Mesothelial cell of epicardium (in vitro differentiated cells): ENCODE data around the gene CACNA2D3. TPM values are rescaled to one million over a fixed set of nuclear protein-coding genes. Genes with fewer than 3 reads are reported as not detected.

Experiments
- DNase-seq, 2 experiments: peaks; one replicate each; pipeline ENCODE4 v3.0.0; 2021; ENCODE audit warnings: low spot score in 2 of 2; ENCODE audit not compliant: unreplicated experiment in 2 of 2
- H3K27ac Mint-ChIP-seq: 2 replicates; pipeline ENCODE4 v1.8.0; 2021; ENCODE audit warnings: mixed read lengths
- H3K27me3 Mint-ChIP-seq: 2 replicates; pipeline ENCODE4 v1.8.0; 2021; ENCODE audit warnings: low read depth, mixed read lengths
- H3K36me3 Mint-ChIP-seq: 2 replicates; pipeline ENCODE4 v1.8.0; 2021; ENCODE audit warnings: mixed read lengths
- H3K4me1 Mint-ChIP-seq: 2 replicates; pipeline ENCODE4 v1.8.0; 2021; ENCODE audit warnings: mixed read lengths
- H3K4me3 Mint-ChIP-seq: 2 replicates; pipeline ENCODE4 v1.8.0; 2021; ENCODE audit warnings: mild to moderate bottlenecking, moderate library complexity, mixed read lengths
- H3K9me3 Mint-ChIP-seq: 2 replicates; pipeline ENCODE4 v1.8.0; 2021; ENCODE audit warnings: mixed read lengths
- CTCF ChIP-seq: fragments of 200-600 bp; sonication (generic); IDR thresholded peaks from one replicate; pipeline ENCODE4 v1.5.0; 2021; ENCODE audit warnings: antibody characterized with exemption; ENCODE audit not compliant: unreplicated experiment
- total RNA-seq: library from RNA; stranded (reverse); gene quantifications from 3 replicates; pipeline ENCODE4 v1.2.1, GENCODE V29; 2021

The CACNA2D3 gene
- total RNA-seq, 1 donor from 2014 or later = 2.3 TPM

GRCh38 chr3:54536450-54536849, 414.1 kb downstream of the CACNA2D3 start:
- peaks cover 70% of the 10 kb centered on the region for H3K27me3 Mint-ChIP-seq
- TF ChIP-seq CTCF = no peak
- DNase-seq = no peak
- no peak overlapping the region for H3K4me3 Mint-ChIP-seq
- H3K4me1 Mint-ChIP-seq = no peaks in the 10 kb centered on the region
- no peaks in the 10 kb centered on the region for H3K9me3 Mint-ChIP-seq
- H3K36me3 Mint-ChIP-seq = no peaks in the 10 kb centered on the region
- H3K27ac Mint-ChIP-seq = no peak overlapping the region

GRCh38 chr3:54537506-54537905, 415.2 kb downstream of the CACNA2D3 start:
- no peaks in the 10 kb centered on the region for H3K9me3 Mint-ChIP-seq
- no peak for TF ChIP-seq CTCF
- peaks cover 65% of the 10 kb centered on the region for H3K27me3 Mint-ChIP-seq
- H3K4me1 Mint-ChIP-seq = no peaks in the 10 kb centered on the region
- no peak overlapping the region for H3K27ac Mint-ChIP-seq
- no peak overlapping the region for H3K4me3 Mint-ChIP-seq
- no peak for DNase-seq
- no peaks in the 10 kb centered on the region for H3K36me3 Mint-ChIP-seq

- no peak for DNase-seq
- TF ChIP-seq CTCF = no peak
- H3K27ac Mint-ChIP-seq = no peak overlapping the region
- H3K4me1 Mint-ChIP-seq = no peaks in the 10 kb centered on the region
- H3K4me3 Mint-ChIP-seq = no peak overlapping the region
- H3K27me3 Mint-ChIP-seq = peaks cover 61% of the 10 kb centered on the region
- no peaks in the 10 kb centered on the region for H3K36me3 Mint-ChIP-seq
- no peaks in the 10 kb centered on the region for H3K9me3 Mint-ChIP-seq
These were observed 416.0 kb downstream of the CACNA2D3 start for GRCh38 chr3:54538346-54538745.

GRCh38 chr3:54541369-54541768, 419.0 kb downstream of the CACNA2D3 start:
- Mint-ChIP-seq H3K4me1 (no peaks in the 10 kb centered on the region), H3K36me3 (no peaks in the 10 kb centered on the region), H3K27me3 (peaks cover 43% of the 10 kb centered on the region), H3K9me3 (no peaks in the 10 kb centered on the region), H3K4me3 (no peak overlapping the region), H3K27ac (no peak overlapping the region)
- no peak for TF ChIP-seq CTCF
- DNase-seq = no peak

GRCh38 chr3:54543446-54543845, 421.1 kb downstream of the CACNA2D3 start:
- H3K9me3 Mint-ChIP-seq = no peaks in the 10 kb centered on the region
- H3K4me1 Mint-ChIP-seq = no peaks in the 10 kb centered on the region
- no peak for TF ChIP-seq CTCF
- H3K27ac Mint-ChIP-seq = no peak overlapping the region
- no peak for DNase-seq
- no peaks in the 10 kb centered on the region for H3K36me3 Mint-ChIP-seq
- peaks cover 32% of the 10 kb centered on the region for H3K27me3 Mint-ChIP-seq
- no peak overlapping the region for H3K4me3 Mint-ChIP-seq

- Mint-ChIP-seq H3K4me3 (no peak overlapping the region), H3K36me3 (no peaks in the 10 kb centered on the region), H3K27me3 (peaks cover 40% of the 10 kb centered on the region), H3K4me1 (peaks cover 6% of the 10 kb centered on the region), H3K27ac (no peak overlapping the region), H3K9me3 (no peaks in the 10 kb centered on the region)
- DNase-seq = no peak
- no peak for TF ChIP-seq CTCF
These were observed 424.7 kb downstream of the CACNA2D3 start for GRCh38 chr3:54547051-54547450.
